HepG2 (cell line): ENCODE data around the gene AMIGO2. TPM values are rescaled to one million over a fixed set of nuclear protein-coding genes. Genes with fewer than 3 reads are reported as not detected.

ENCODE experiments used
- AGO1 ChIP-seq: fragments of 200-400 bp; formaldehyde crosslinking; IDR thresholded peaks from 2 replicates; pipeline ENCODE4 v1.6.1; 2017; ENCODE audit warnings: mild to moderate bottlenecking, low read depth, low read length, moderate library complexity; ENCODE audit not compliant: poor library complexity, severe bottlenecking
- ARID4A ChIP-seq: sonication (generic); formaldehyde crosslinking; IDR thresholded peaks from 2 replicates; pipeline ENCODE4 v1.5.0; 2020; ENCODE audit warnings: mild to moderate bottlenecking, missing genetic modification reagents, borderline replicate concordance
- FOXA1 ChIP-seq, 2 experiments: fragments of 450-650 bp in 1 of 2; sonication (generic) in 1 of 2; formaldehyde crosslinking in 1 of 2; IDR thresholded peaks; 2 replicates each; pipeline versions ENCODE4 v1.4.0 to v1.6.1; 2016 to 2020; ENCODE audit warnings: missing genetic modification reagents in 1 of 2
- RNF219 ChIP-seq: sonication (generic); formaldehyde crosslinking; IDR thresholded peaks from 2 replicates; pipeline ENCODE4 v1.5.0; 2020; ENCODE audit warnings: mild to moderate bottlenecking, missing genetic modification reagents
- TRAFD1 ChIP-seq: sonication (generic); formaldehyde crosslinking; IDR thresholded peaks from 2 replicates; pipeline ENCODE4 v1.5.1; 2020; ENCODE audit warnings: missing genetic modification reagents, mild to moderate bottlenecking, borderline replicate concordance
- ZNF720 ChIP-seq: sonication (generic); formaldehyde crosslinking; IDR thresholded peaks from 2 replicates; pipeline ENCODE4 v1.4.0; 2020; ENCODE audit warnings: missing genetic modification reagents
- ZSCAN5A ChIP-seq: sonication (generic); formaldehyde crosslinking; IDR thresholded peaks from 2 replicates; pipeline ENCODE4 v1.8.0; 2022; ENCODE audit warnings: mild to moderate bottlenecking, missing genetic modification reagents, borderline replicate concordance
- polyA plus RNA-seq, 8 experiments: library from polyadenylated mRNA; depleted of rRNA in 3 of 8; stranded (reverse) in 7 of 8; unstranded in 1 of 8; fragments of >200 nt; fragmentation: Illumina TruSeq in 4 of 8; extraction: Trizol in 4 of 8; gene quantifications; 2 replicates each; pipeline versions ENCODE4 v1.2.1 to v1.2.3, GENCODE V29; 2011 to 2016; ENCODE audit warnings: low read depth in 4 of 8, missing spikeins in 1 of 8, mixed read lengths in 1 of 8; ENCODE audit not compliant: insufficient read depth in 1 of 8
- total RNA-seq, 5 experiments: library from RNA; depleted of rRNA; stranded (reverse); fragments of >200 nt; fragmentation: Illumina TruSeq; extraction: Trizol; gene quantifications; 2 replicates each; pipeline ENCODE4 v1.2.3, GENCODE V29; 2016; ENCODE audit warnings: low read depth in 1 of 5

Gene AMIGO2
- total and polyA plus RNA-seq, 2 of the 13 experiments (the other 11 are each of a cell fraction or from before 2014, with no cell fraction given) = not detected

- TF ChIP-seq RNF219 (CRISPR knock-in tag) (no peak), ARID4A (CRISPR knock-in tag) (no peak), FOXA1 (IDR thresholded peaks at IDR 0.05) (no peak), FOXA1 (CRISPR knock-in tag; IDR thresholded peaks at IDR 0.05) (no peak), AGO1 (no peak), ZSCAN5A (CRISPR knock-in tag) (no peak), ZNF720 (no peak), TRAFD1 (CRISPR knock-in tag) (no peak)
These were observed 51.6 kb downstream of the AMIGO2 start (continued) for GRCh38 chr12:47028186-47028585.

Other genes with a start within 250 kb of the AMIGO2 start
- 0.10 and 0.11 TPM in 2 replicates for gene PCED1B, start 338 bp downstream of the AMIGO2 start, total RNA-seq (2016; rRNA removed; fragmentation: Illumina TruSeq; extraction: Trizol)
- 0.33 and 0.37 TPM in 2 replicates for gene PCED1B, start 338 bp downstream of the AMIGO2 start, polyA plus RNA-seq (2011; rRNA removed)